ENCODE results near the gene LAMA1.

Gene LAMA1

GRCh38 chr18:7068871-7069590, 48.6 kb downstream of the LAMA1 start:
- Histone ChIP-seq H3K27me3 (ENCODE audit: insufficient read depth, low read length) (no peaks in the 10 kb centered on the region), H3K4me3 (ENCODE audit: low read length) (no peak overlapping the region), H3K4me1 (ENCODE audit: insufficient read depth, low read length) (peaks cover 6% of the 10 kb centered on the region; the same call in 1 of the 2 replicates), H3K9ac (ENCODE audit: low read depth, low read length) (no peak overlapping the region), H3K9me3 (ENCODE audit: insufficient read depth, low read depth, low read length) (no peaks in the 10 kb centered on the region), H3K36me3 (ENCODE audit: insufficient read depth, low read depth, low read length) (0 out of 2 replicates have a peak, but pooled peaks cover 3% of the 10 kb centered on the region), H3K27ac (ENCODE audit: low read length) (no peak overlapping the region)

- no peaks in the 10 kb centered on the region for H3K9me3 ChIP-seq (ENCODE audit: insufficient read depth, low read depth, low read length)
- 0 out of 2 replicates have a peak, but pooled peaks cover 3% of the 10 kb centered on the region for H3K36me3 ChIP-seq (ENCODE audit: insufficient read depth, low read depth, low read length)
- H3K4me1 ChIP-seq (ENCODE audit: insufficient read depth, low read length), result peaks cover 6% of the 10 kb centered on the region; the same call in 1 of the 2 replicates
- no peak overlapping the region for H3K4me3 ChIP-seq (ENCODE audit: low read length)
- H3K9ac ChIP-seq (ENCODE audit: low read depth, low read length), result no peak overlapping the region
- H3K27me3 ChIP-seq (ENCODE audit: insufficient read depth, low read length), result no peaks in the 10 kb centered on the region
- H3K27ac ChIP-seq (ENCODE audit: low read length), result no peak overlapping the region
Observed at GRCh38 chr18:7066965-7067555, 50.5 kb downstream of the LAMA1 start.

GRCh38 chr18:7065736-7066135, 51.9 kb downstream of the LAMA1 start:
- peaks cover 6% of the 10 kb centered on the region; the same call in 1 of the 2 replicates for H3K4me1 ChIP-seq (ENCODE audit: insufficient read depth, low read length)
- no peaks in the 10 kb centered on the region for H3K9me3 ChIP-seq (ENCODE audit: insufficient read depth, low read depth, low read length)
- no peak overlapping the region for H3K9ac ChIP-seq (ENCODE audit: low read depth, low read length)
- H3K4me3 ChIP-seq (ENCODE audit: low read length), result no peak overlapping the region
- H3K27me3 ChIP-seq (ENCODE audit: insufficient read depth, low read length), result no peaks in the 10 kb centered on the region
- H3K27ac ChIP-seq (ENCODE audit: low read length), result no peak overlapping the region
- no peaks in the 10 kb centered on the region for H3K36me3 ChIP-seq (ENCODE audit: insufficient read depth, low read depth, low read length)

GRCh38 chr18:7064346-7064745, 53.3 kb downstream of the LAMA1 start:
- H3K4me1 ChIP-seq (ENCODE audit: insufficient read depth, low read length), result peaks cover 4% of the 10 kb centered on the region; the same call in 1 of the 2 replicates
- H3K9me3 ChIP-seq (ENCODE audit: insufficient read depth, low read depth, low read length), result no peaks in the 10 kb centered on the region
- H3K36me3 ChIP-seq (ENCODE audit: insufficient read depth, low read depth, low read length), result no peaks in the 10 kb centered on the region
- no peaks in the 10 kb centered on the region for H3K27me3 ChIP-seq (ENCODE audit: insufficient read depth, low read length)
- H3K9ac ChIP-seq (ENCODE audit: low read depth, low read length), result no peak overlapping the region
- H3K27ac ChIP-seq (ENCODE audit: low read length), result no peak overlapping the region
- no peak overlapping the region for H3K4me3 ChIP-seq (ENCODE audit: low read length)

GRCh38 chr18:7062811-7063210, 54.8 kb downstream of the LAMA1 start:
- H3K4me1 ChIP-seq (ENCODE audit: insufficient read depth, low read length), result no peaks in the 10 kb centered on the region
- no peaks in the 10 kb centered on the region for H3K27me3 ChIP-seq (ENCODE audit: insufficient read depth, low read length)

GRCh38 chr18:7062236-7062635, 55.4 kb downstream of the LAMA1 start:
- H3K4me1 ChIP-seq (ENCODE audit: insufficient read depth, low read length), result no peaks in the 10 kb centered on the region
- no peak overlapping the region for H3K27ac ChIP-seq (ENCODE audit: low read length)
- no peak overlapping the region for H3K4me3 ChIP-seq (ENCODE audit: low read length)
- H3K36me3 ChIP-seq (ENCODE audit: insufficient read depth, low read depth, low read length), result no peaks in the 10 kb centered on the region
- no peaks in the 10 kb centered on the region for H3K9me3 ChIP-seq (ENCODE audit: insufficient read depth, low read depth, low read length)
- H3K9ac ChIP-seq (ENCODE audit: low read depth, low read length), result no peak overlapping the region
- no peaks in the 10 kb centered on the region for H3K27me3 ChIP-seq (ENCODE audit: insufficient read depth, low read length)

More at GRCh38 chr18:7062811-7063210, 54.8 kb downstream of the LAMA1 start:
- no peak overlapping the region for H3K27ac ChIP-seq (ENCODE audit: low read length)
- H3K9ac ChIP-seq (ENCODE audit: low read depth, low read length), result no peak overlapping the region
- no peaks in the 10 kb centered on the region for H3K36me3 ChIP-seq (ENCODE audit: insufficient read depth, low read depth, low read length)
- no peak overlapping the region for H3K4me3 ChIP-seq (ENCODE audit: low read length)
- no peaks in the 10 kb centered on the region for H3K9me3 ChIP-seq (ENCODE audit: insufficient read depth, low read depth, low read length)

GRCh38 chr18:7059276-7059675, 58.3 kb downstream of the LAMA1 start:
- Histone ChIP-seq H3K4me3 (ENCODE audit: low read length) (no peak overlapping the region), H3K9ac (ENCODE audit: low read depth, low read length) (no peak overlapping the region), H3K36me3 (ENCODE audit: insufficient read depth, low read depth, low read length) (no peaks in the 10 kb centered on the region), H3K9me3 (ENCODE audit: insufficient read depth, low read depth, low read length) (no peaks in the 10 kb centered on the region), H3K27me3 (ENCODE audit: insufficient read depth, low read length) (no peaks in the 10 kb centered on the region), H3K27ac (ENCODE audit: low read length) (no peak overlapping the region), H3K4me1 (ENCODE audit: insufficient read depth, low read length) (no peaks in the 10 kb centered on the region)

GRCh38 chr18:7056026-7056425, 61.6 kb downstream of the LAMA1 start:
- no peaks in the 10 kb centered on the region for H3K27me3 ChIP-seq (ENCODE audit: insufficient read depth, low read length)
- no peak overlapping the region for H3K4me3 ChIP-seq (ENCODE audit: low read length)
- no peaks in the 10 kb centered on the region for H3K9me3 ChIP-seq (ENCODE audit: insufficient read depth, low read depth, low read length)

GRCh38 chr18:7049951-7050350, 67.6 kb downstream of the LAMA1 start:
- Histone ChIP-seq H3K9ac (ENCODE audit: low read depth, low read length) (no peak overlapping the region), H3K4me3 (ENCODE audit: low read length) (no peak overlapping the region), H3K27me3 (ENCODE audit: insufficient read depth, low read length) (no peaks in the 10 kb centered on the region), H3K9me3 (ENCODE audit: insufficient read depth, low read depth, low read length) (no peaks in the 10 kb centered on the region), H3K36me3 (ENCODE audit: insufficient read depth, low read depth, low read length) (peaks cover 21% of the 10 kb centered on the region), H3K4me1 (ENCODE audit: insufficient read depth, low read length) (no peaks in the 10 kb centered on the region), H3K27ac (ENCODE audit: low read length) (no peak overlapping the region)

More at GRCh38 chr18:7056026-7056425, 61.6 kb downstream of the LAMA1 start:
- H3K9ac ChIP-seq (ENCODE audit: low read depth, low read length), result no peak overlapping the region
- no peak overlapping the region for H3K27ac ChIP-seq (ENCODE audit: low read length)
- H3K4me1 ChIP-seq (ENCODE audit: insufficient read depth, low read length), result no peaks in the 10 kb centered on the region
- H3K36me3 ChIP-seq (ENCODE audit: insufficient read depth, low read depth, low read length), result no peaks in the 10 kb centered on the region

- Histone ChIP-seq H3K27ac (ENCODE audit: low read length) (no peak overlapping the region), H3K4me3 (ENCODE audit: low read length) (no peak overlapping the region), H3K9me3 (ENCODE audit: insufficient read depth, low read depth, low read length) (no peaks in the 10 kb centered on the region), H3K36me3 (ENCODE audit: insufficient read depth, low read depth, low read length) (peaks cover 26% of the 10 kb centered on the region), H3K4me1 (ENCODE audit: insufficient read depth, low read length) (no peaks in the 10 kb centered on the region), H3K27me3 (ENCODE audit: insufficient read depth, low read length) (no peaks in the 10 kb centered on the region), H3K9ac (ENCODE audit: low read depth, low read length) (no peak overlapping the region)
Observed at GRCh38 chr18:7048081-7048480, 69.5 kb downstream of the LAMA1 start.

GRCh38 chr18:7047336-7047735, 70.3 kb downstream of the LAMA1 start:
- H3K9ac ChIP-seq (ENCODE audit: low read depth, low read length), result no peak overlapping the region

GRCh38 chr18:7038330-7038851, 79.2 kb downstream of the LAMA1 start:
- Histone ChIP-seq H3K4me1 (ENCODE audit: insufficient read depth, low read length) (no peaks in the 10 kb centered on the region), H3K4me3 (ENCODE audit: low read length) (no peak overlapping the region), H3K9ac (ENCODE audit: low read depth, low read length) (no peak overlapping the region), H3K27ac (ENCODE audit: low read length) (no peak overlapping the region), H3K9me3 (ENCODE audit: insufficient read depth, low read depth, low read length) (no peaks in the 10 kb centered on the region), H3K27me3 (ENCODE audit: insufficient read depth, low read length) (no peaks in the 10 kb centered on the region), H3K36me3 (ENCODE audit: insufficient read depth, low read depth, low read length) (peaks cover 61% of the 10 kb centered on the region)

More at GRCh38 chr18:7047336-7047735, 70.3 kb downstream of the LAMA1 start:
- Histone ChIP-seq H3K9me3 (ENCODE audit: insufficient read depth, low read depth, low read length) (no peaks in the 10 kb centered on the region), H3K4me1 (ENCODE audit: insufficient read depth, low read length) (no peaks in the 10 kb centered on the region), H3K27me3 (ENCODE audit: insufficient read depth, low read length) (no peaks in the 10 kb centered on the region), H3K36me3 (ENCODE audit: insufficient read depth, low read depth, low read length) (peaks cover 30% of the 10 kb centered on the region), H3K4me3 (ENCODE audit: low read length) (no peak overlapping the region), H3K27ac (ENCODE audit: low read length) (no peak overlapping the region)

Data from iPS-20b (cell line).